Parathyroid adenoma (tissue), 2 donors: ENCODE measurements around the gene FBXL5.

Experiments
- H2AFZ ChIP-seq: fragments of 300-600 bp; sonication (generic); one replicate; pipeline ENCODE4 v1.7.0; 2017; ENCODE audit warnings: antibody characterized with exemption, mild to moderate bottlenecking
- H3K27ac ChIP-seq: fragments of 300-600 bp; sonication (generic); one replicate; pipeline ENCODE4 v1.7.0; 2017
- H3K27me3 ChIP-seq: fragments of 300-600 bp; sonication (generic); one replicate; pipeline ENCODE4 v1.7.0; 2017; ENCODE audit warnings: low read length; ENCODE audit not compliant: control insufficient read depth, insufficient read depth
- H3K36me3 ChIP-seq: fragments of 300-600 bp; sonication (generic); one replicate; pipeline ENCODE4 v1.7.0; 2017; ENCODE audit warnings: low read length; ENCODE audit not compliant: control insufficient read depth, insufficient read depth
- H3K4me1 ChIP-seq: fragments of 300-600 bp; sonication (generic); one replicate; pipeline ENCODE4 v1.7.0; 2017; ENCODE audit warnings: control low read depth
- H3K4me2 ChIP-seq: fragments of 300-600 bp; sonication (generic); one replicate; pipeline ENCODE4 v1.7.0; 2017; ENCODE audit warnings: low read length
- H3K4me3 ChIP-seq: fragments of 300-600 bp; sonication (generic); one replicate; pipeline ENCODE4 v1.7.0; 2017; ENCODE audit warnings: low read depth, low read length
- H3K79me2 ChIP-seq: fragments of 300-600 bp; sonication (generic); one replicate; pipeline ENCODE4 v1.7.0; 2017; ENCODE audit warnings: control low read depth
- H3K9ac ChIP-seq: fragments of 300-600 bp; sonication (generic); one replicate; pipeline ENCODE4 v1.7.0; 2017; ENCODE audit warnings: mild to moderate bottlenecking
- H3K9me3 ChIP-seq: fragments of 300-600 bp; sonication (generic); one replicate; pipeline ENCODE4 v1.7.0; 2017; ENCODE audit warnings: low read length; ENCODE audit not compliant: control insufficient read depth
- CTCF ChIP-seq: fragments of 300-600 bp; sonication (generic); IDR thresholded peaks from one replicate; pipeline ENCODE4 v1.7.0; 2017; ENCODE audit warnings: antibody characterized with exemption, mild to moderate bottlenecking
- donor health status: primary hyperparathyroidism.

Gene FBXL5

GRCh38 chr4:15681067-15681371, 25.9 kb upstream of the FBXL5 start:
- Histone ChIP-seq H3K4me2 (peak overlapping the region; percentile 84), H3K4me3 (peak overlapping the region; percentile 76), H3K4me1 (no peaks in the 10 kb centered on the region), H3K36me3 (no peaks in the 10 kb centered on the region), H3K79me2 (no peaks in the 10 kb centered on the region), H3K9ac (no peak overlapping the region), H3K27me3 (no peaks in the 10 kb centered on the region), H3K9me3 (no peaks in the 10 kb centered on the region), H3K27ac (no peak overlapping the region), H2AFZ (peak overlapping the region; percentile 56)
- no peak for TF ChIP-seq CTCF

DNA sequence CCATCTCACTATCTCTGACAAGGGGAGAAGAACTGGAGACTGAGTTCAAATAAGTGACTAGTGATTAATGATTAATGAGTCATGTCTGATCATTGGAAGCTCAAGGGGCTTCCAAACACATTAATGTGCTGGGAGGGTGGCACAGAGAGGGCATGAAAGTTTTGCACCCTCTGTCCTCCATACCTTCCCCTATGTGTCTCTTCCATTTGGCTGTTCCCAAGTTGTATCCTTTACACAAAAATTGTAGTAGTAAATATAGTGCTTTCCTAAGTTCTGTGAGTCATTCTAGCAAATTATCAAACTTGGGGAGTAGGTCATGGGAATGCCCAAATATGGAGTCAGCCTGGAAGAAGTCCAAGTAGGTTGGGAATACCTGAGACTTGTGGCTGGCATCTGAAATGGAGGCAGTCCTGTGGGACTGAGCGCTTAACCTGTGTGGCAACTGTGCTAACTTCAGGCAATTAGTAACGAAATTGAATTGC, 22.4 kb upstream of the FBXL5 start:
- Histone ChIP-seq H3K4me2 (no peak overlapping the region), H3K36me3 (no peaks in the 10 kb centered on the region), H3K9me3 (no peaks in the 10 kb centered on the region), H2AFZ (no peak overlapping the region), H3K27me3 (no peaks in the 10 kb centered on the region), H3K27ac (no peak overlapping the region), H3K4me1 (no peaks in the 10 kb centered on the region), H3K4me3 (no peak overlapping the region), H3K79me2 (no peaks in the 10 kb centered on the region), H3K9ac (no peak overlapping the region)
- no peak for TF ChIP-seq CTCF

DNA sequence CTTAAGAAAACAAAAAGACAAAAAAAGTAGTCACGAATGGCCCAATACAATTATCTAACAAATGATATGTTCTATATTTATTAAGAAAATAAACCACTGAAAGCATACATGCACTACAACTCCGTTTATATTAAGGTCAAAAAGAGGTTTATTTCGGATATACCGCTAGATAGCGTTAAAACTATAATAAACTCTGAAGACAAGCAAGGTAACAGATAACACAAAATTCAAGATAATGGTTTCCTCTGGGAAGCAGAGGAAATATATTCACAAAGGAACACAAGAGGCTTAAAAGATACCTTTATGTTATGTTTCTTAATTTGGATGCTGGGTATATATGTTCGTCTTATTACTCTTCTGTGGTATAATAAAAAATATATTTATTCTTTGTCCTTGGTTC, 21.7 kb upstream of the FBXL5 start:
- H3K4me2 ChIP-seq = no peak overlapping the region
- H3K36me3 ChIP-seq = no peaks in the 10 kb centered on the region
- no peak overlapping the region for H3K27ac ChIP-seq
- H3K27me3 ChIP-seq = no peaks in the 10 kb centered on the region
- no peak for TF ChIP-seq CTCF
- no peak overlapping the region for H2AFZ ChIP-seq
- no peaks in the 10 kb centered on the region for H3K79me2 ChIP-seq
- H3K9ac ChIP-seq = no peak overlapping the region
- no peaks in the 10 kb centered on the region for H3K4me1 ChIP-seq
- no peaks in the 10 kb centered on the region for H3K9me3 ChIP-seq
- H3K4me3 ChIP-seq = no peak overlapping the region

GRCh38 chr4:15676039-15676438, 20.9 kb upstream of the FBXL5 start:
- no peaks in the 10 kb centered on the region for H3K36me3 ChIP-seq
- no peaks in the 10 kb centered on the region for H3K4me1 ChIP-seq
- H3K4me2 ChIP-seq = no peak overlapping the region
- H3K4me3 ChIP-seq = no peak overlapping the region
- no peaks in the 10 kb centered on the region for H3K9me3 ChIP-seq
- H3K27ac ChIP-seq = no peak overlapping the region
- no peaks in the 10 kb centered on the region for H3K79me2 ChIP-seq
- H3K27me3 ChIP-seq = no peaks in the 10 kb centered on the region
- H3K9ac ChIP-seq = no peak overlapping the region
- no peak for TF ChIP-seq CTCF
- H2AFZ ChIP-seq = no peak overlapping the region

DNA sequence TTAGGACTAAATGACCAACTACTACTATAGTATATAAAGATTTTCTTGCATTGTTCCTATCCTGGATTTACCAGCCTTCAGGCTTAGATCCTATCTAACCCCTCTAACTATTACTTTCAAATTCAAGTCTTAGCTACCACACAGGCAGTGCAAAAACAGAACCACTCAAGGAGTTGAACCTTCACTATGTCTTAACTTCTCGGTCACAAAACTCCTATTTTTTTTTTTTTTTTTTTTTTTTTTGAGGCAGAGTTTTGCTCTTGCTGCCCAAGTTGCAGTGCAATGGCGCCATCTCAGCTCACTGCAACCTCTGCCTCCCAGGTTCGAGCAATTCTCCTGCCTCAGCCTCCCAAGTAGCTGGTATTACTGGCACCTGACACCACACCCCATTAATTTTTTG, 20.2 kb upstream of the FBXL5 start:
- Histone ChIP-seq H3K79me2 (no peaks in the 10 kb centered on the region), H3K4me2 (no peak overlapping the region), H3K9me3 (no peaks in the 10 kb centered on the region), H3K4me1 (no peaks in the 10 kb centered on the region), H3K27ac (no peak overlapping the region), H3K27me3 (no peaks in the 10 kb centered on the region), H3K9ac (no peak overlapping the region), H3K36me3 (no peaks in the 10 kb centered on the region), H2AFZ (no peak overlapping the region), H3K4me3 (no peak overlapping the region)
- no peak for TF ChIP-seq CTCF
